IPS-18c (cell line): ENCODE results near the gene TOP3B.

Source experiments
- H3K4me3 ChIP-seq: 2 replicates; pipeline ENCODE4 v1.7.0; 2013; ENCODE audit warnings: low read depth, mild to moderate bottlenecking, low read length, moderate library complexity; ENCODE audit not compliant: insufficient read depth
- H3K9me3 ChIP-seq: one replicate; pipeline ENCODE4 v1.6.1; 2013; ENCODE audit warnings: mild to moderate bottlenecking, low read length, moderate library complexity; ENCODE audit not compliant: control insufficient read depth, insufficient read depth

TOP3B gene

DNA sequence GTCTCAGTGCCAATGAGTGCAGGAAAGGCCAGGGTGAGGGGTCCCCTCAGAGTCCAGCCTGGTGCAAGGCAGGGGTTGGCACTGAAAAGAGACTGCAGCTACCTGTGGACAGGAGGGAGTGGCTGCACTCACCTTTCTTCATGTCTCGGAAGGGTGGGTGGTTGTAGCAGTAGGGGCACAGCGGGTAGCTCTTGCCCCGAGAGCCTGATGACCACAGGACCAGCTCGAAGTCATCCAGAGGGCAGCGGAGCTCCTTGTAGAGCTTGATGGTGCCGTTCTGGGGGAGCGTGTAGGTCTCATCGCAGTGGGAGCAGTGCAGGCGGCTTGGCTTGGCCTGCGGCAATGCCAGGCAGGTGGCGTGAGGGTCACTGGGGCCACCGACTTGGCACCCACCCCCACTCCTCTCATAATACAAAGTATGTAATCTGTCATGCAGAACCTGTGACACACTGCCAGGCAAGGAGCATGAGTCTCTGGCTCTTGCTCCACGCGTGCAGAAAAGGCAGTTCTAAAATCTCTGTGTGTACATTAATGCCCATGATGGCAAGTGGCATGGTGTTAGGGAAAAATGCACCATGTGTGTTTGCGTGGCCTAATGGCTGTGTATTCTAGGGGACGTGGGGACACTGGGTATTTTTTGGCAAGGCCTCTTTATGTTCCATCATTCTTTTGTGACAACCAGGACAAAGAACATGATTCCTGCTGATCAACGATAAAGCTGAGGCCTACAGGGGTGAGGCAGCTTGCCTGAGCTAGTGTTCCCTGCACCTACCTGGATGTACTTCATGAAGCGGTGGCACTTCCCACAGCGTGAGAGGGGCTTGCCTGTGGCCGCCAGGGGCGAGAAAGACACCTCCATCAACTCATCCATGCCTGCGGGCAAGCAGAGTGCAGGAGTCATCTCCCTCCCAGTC, 24.0 kb downstream of the TOP3B start:
- H3K9me3 ChIP-seq, result no peaks in the 10 kb centered on the region

DNA sequence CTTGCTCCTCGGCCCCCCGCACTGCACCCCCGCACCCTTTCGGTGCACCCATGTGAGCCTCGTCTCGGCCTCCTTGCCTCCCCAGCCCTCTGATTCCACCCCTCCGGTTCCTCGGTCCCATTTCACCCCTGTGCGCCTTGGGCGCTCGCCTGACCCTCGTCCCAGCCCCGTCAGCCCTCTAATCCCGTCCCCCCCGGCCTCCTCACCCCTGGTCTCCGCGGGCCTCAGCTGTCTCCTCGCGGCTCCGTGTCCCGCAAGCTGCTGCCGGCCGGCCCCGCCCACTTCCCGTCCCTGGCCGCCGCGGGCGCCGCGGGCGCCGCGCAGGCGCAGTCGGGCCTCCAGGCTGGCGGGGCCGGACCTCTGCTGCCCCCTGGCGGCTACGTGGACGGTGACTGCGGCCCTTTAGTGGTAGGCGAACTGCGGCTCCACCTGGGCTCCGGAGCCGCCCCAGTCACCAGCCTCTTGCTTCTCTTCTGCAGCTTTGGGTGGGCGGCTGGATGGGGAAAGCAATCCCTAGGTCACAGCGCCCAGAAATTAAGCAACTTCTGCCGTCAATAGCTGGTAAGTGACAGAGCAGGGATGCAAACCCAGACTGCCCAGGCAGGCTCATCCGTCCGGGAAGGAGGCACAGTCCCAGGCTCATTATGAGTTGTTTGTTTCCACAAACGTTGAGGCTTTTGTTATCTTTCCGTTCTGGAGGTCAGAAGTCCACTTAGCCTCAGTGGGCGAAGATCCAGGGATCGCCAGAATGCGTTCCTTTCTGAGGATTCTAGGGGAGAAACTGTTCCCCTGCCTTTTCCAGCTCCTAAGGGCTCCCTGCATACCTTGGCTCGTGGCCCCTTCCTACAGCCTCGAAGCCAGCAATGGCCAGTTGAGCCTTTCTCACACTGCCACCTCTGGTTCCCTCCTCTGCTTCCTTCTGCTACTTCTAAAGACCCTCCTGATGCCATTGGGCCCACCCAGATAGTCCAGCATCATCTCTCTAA, 29.7 kb downstream of the TOP3B start, which contains the start of gene PPM1F:
Gene PPM1F (minus strand): TSS at position 263 of the 986 bp plus-strand sequence. CDS start 6,800 bp downstream, outside the sequence.
- peaks cover 3% of the 10 kb centered on the region for H3K9me3 ChIP-seq
- peak within 1 kb of the TSS; percentile 80 for H3K4me3 ChIP-seq

More for the DNA sequence above, 24.0 kb downstream of the TOP3B start:
- H3K4me3 ChIP-seq, result no peak overlapping the region

GRCh38 chr22:21951931-21952465, 30.6 kb downstream of the TOP3B start:
- H3K4me3 ChIP-seq, result peak overlapping the region; percentile 80
- peaks cover 3% of the 10 kb centered on the region for H3K9me3 ChIP-seq

DNA sequence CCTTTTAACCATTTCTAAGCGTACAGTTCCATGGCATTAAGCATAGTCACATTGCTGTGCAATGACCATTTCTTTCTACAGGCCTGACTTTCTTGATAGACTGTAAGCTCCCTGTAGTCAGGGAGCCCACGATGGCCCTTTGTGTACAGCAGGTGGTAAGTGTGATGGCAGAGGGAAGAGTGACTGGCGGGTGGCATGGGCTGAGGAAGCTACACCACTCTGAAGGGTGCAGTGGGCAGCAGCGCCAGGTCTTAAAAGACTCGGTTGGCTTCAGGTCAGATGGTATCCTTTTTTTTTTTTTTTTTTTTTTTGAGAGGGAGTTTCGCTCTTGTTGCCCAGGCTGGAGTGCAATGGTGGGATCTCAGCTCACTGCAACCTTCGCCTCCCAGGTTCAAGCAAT, 31.5 kb downstream of the TOP3B start:
- no peak overlapping the region for H3K4me3 ChIP-seq
- H3K9me3 ChIP-seq, result peaks cover 3% of the 10 kb centered on the region

GRCh38 chr22:21949948-21950347, 32.6 kb downstream of the TOP3B start:
- H3K4me3 ChIP-seq, result no peak overlapping the region
- H3K9me3 ChIP-seq, result peaks cover 3% of the 10 kb centered on the region

- Histone ChIP-seq H3K4me3 (no peak overlapping the region), H3K9me3 (peaks cover 3% of the 10 kb centered on the region)
These were observed 33.0 kb downstream of the TOP3B start for GRCh38 chr22:21949569-21949918.

- Histone ChIP-seq H3K4me3 (no peak overlapping the region), H3K9me3 (peaks cover 3% of the 10 kb centered on the region)
These were observed 33.6 kb downstream of the TOP3B start for GRCh38 chr22:21948824-21949568.

GRCh38 chr22:21948390-21948789, 34.2 kb downstream of the TOP3B start:
- Histone ChIP-seq H3K9me3 (peaks cover 3% of the 10 kb centered on the region), H3K4me3 (no peak overlapping the region)

DNA sequence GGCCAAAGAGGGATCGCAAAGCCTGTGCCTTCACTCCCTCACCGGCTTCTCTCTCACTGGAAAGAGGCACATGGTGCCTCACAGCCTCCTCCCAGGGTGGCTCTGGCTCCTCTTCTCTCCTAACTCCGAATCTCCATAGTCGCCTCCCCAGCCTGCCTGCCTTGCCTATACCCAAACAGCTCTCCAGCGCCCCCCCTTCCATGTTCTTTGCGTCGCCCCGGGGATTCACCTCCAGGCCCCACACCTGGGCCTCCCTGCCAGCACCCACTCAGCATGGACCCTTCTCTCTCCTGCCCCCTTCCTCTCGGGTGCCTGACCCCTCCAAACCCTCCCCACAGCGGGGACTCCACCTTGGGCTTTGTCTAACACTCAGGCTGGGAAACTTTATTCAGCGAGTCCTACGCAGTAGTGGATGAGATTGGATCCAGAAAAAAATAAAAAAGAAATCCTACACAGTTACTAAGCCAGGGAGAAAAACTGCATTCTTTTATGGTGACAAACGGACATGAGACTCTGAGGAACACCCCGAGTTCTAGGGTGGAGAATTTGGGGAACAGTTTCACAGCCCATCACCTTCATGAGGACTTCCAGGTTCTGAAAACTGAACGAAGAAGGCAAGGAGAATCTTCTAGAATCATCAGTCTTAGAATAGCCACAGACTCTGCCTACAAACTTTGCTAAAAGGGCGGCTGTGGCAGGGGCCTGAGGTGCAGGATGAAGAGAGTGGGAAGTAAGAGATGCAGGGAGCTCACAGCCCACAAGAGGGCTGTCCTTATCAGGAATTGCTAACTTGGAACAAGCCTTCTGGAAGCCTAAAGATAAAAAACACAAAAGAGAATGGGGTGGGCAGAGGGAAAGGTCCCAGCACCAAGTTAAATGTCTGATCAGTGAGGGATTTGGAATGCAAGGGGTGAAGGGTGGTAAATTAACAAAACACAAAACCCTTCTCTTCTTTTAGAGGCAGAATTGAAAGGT, 35.3 kb downstream of the TOP3B start:
- H3K9me3 ChIP-seq, result no peaks in the 10 kb centered on the region
- no peak overlapping the region; the same call in 1 of the 2 replicates for H3K4me3 ChIP-seq

DNA sequence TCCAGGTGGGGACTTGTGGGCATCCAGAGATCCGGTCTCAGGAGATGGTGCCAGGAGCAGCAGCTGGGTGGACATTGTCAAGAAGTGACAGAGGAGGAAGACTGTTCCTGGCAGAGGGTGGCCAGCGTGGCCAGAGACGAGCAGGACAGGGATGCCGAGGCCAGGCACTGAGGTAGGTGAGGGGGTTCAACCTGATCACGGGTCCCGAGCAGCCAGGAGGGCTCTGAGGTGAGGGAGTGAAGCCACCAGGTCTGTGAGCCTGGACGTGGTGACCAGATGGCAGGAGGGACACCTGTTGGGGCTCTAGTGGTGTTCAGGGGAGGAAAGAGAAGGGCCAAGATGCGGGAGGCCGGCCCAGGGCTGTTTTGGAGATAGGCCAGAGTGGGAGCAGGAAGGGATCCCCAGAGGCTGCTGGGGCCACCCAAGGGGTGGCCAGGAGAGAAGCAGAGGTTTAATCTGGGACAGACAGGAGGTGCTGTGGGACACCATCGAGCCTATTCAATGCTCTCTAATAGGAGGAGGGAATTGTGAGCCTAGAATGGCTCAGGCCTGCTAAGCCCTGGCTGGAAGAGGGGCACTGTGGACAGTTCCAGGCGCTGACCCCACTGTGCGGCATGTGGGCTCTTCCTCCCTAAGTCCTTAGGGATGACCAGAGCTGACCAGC, 36.2 kb downstream of the TOP3B start:
- no peaks in the 10 kb centered on the region for H3K9me3 ChIP-seq
- no peak overlapping the region; the same call in 1 of the 2 replicates for H3K4me3 ChIP-seq

DNA sequence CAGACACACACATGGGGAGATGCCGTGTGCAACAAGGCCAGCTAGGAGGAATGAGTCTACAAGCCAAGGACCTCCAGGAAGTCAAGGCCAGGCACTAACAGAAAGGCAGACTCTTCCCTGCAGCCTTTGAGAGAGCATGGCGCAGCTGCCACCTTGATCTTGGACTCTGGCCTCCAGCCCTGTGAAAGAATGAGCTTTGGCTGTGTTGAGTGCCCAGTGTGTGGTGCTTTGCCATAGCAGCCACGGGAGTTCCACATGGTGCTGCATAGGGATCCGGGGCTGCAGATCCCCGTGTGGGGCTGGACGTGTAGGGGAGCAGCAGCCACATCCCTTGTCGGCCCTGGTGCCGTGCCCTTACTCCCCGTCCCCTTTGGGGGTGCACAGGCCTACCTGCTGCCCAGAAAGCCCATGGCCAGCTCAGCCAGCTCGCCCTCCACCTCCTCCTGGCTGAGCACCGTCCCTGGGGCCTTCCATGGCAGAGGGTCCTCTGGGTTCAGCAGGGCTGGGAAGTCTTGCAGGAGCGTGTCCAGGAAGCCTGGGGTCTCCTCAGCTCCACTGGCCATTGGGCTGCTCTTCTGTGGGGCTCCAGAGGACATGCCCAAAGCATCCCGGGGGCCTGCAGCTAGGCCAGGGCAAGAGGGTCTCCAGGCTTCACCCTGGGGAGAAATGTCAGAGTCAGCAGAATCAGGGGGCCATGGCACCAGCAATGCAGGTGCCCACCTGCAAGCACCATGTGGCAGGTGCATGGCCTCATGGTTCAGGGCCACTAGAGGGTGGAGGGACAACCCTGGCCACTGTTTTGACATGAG, 36.9 kb downstream of the TOP3B start:
- Histone ChIP-seq H3K9me3 (no peaks in the 10 kb centered on the region), H3K4me3 (no peak overlapping the region)

- no peak overlapping the region for H3K4me3 ChIP-seq
- H3K9me3 ChIP-seq, result no peaks in the 10 kb centered on the region
These were observed 37.7 kb downstream of the TOP3B start for GRCh38 chr22:21944871-21945270.

GRCh38 chr22:21943571-21944448, 38.8 kb downstream of the TOP3B start:
- Histone ChIP-seq H3K9me3 (no peaks in the 10 kb centered on the region), H3K4me3 (no peak overlapping the region)
